GM15510 (cell line): ENCODE results near the gene ROPN1L.

ENCODE experiments used
- POLR2A ChIP-seq: IDR thresholded peaks from 3 replicates; pipeline ENCODE4 v1.6.1; 2011; ENCODE audit warnings: borderline replicate concordance; ENCODE audit not compliant: insufficient read length; ENCODE audit errors: extremely low read depth

ROPN1L gene

DNA sequence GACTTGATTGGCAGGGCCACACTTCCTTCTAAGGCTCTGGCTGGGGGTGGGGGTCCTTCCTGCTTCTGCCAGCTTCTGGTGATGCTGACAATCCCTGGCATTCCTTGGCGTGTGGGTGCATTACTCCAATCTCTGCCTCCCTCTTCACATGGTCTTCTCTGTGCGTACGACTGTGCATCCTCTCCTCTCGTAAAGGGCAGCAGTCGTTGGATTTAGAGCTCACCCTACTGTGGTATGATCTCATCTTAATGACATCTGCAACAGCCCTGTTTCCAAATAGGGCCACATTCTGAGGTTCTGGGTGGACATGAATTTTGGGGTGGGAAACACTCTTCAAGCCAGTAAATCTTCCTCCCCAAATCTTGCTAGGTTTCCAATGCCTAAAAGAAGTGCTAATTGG, 36.8 kb downstream of the ROPN1L start:
- no peak for TF ChIP-seq POLR2A

GRCh38 chr5:10479154-10479721, 37.6 kb downstream of the ROPN1L start:
- no peak for TF ChIP-seq POLR2A

GRCh38 chr5:10480237-10480985, 38.7 kb downstream of the ROPN1L start:
- TF ChIP-seq POLR2A, result no peak

DNA sequence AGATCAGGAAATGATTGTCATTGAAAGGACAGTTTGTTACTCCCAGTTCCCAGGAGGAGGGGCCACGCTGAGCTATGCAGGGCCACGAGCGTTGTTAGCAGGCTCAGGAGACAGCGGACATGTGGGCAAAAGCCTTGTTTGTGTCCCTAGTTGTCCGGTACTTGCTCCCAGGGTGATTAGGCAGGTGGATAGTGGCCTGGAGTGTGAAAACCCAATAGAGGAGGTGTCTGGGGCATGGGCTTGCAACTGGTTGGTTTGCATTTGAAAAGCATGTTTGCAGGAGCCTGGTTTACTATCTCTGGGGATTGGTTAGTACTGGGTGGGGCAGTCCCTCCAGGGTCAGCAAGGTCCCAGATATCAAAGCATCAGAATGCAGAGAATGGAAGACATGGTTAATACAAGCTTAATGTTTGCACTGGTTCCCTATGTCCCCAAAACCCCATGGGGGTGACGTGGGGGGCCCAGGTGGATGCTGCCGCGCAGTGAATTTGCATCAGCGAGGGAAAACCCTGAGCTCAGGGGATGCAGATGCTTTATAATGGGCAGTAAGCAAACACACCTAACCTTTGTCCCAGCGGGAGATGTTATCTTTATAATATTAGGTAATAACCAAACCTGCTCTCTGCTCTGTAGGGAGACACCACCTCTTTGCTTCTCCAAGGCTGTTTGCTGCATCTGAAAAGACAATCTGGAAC, 39.7 kb downstream of the ROPN1L start:
- TF ChIP-seq POLR2A, result no peak

DNA sequence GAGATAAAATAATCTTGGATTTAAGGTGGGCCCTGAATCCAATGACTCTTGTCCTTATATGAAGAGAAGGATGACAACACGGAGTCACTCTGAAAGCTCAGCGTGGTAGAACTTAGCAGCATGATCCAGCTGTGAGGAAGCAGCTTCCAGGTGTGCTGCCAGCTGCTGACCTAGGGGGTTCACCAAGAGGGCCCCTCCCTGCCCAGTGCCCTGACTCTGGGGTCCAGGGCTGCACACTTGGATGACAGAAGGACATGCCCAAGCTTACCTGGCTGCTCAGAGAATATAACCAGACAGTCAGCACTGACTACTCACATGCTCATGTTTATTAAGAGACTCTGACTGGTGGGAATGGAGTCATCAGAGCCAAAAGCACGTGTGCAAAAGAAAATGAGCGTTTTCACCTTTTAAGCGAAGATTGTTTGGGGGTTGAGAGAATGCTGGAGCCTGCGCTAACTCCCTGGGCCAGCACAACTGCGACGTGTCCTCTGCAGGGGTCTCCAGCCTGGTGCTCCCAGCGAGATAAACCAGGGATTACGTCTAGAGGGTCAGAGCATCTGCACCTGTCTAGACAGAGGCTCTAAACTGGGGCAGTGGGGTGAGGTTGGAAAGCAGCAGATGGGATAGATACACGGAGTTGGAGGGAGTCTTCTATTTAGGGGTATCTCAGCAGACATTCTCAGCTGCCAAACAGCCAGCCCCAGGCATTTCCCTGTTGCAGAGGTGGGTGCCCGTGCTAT, 41.3 kb downstream of the ROPN1L start:
- no peak for TF ChIP-seq POLR2A

GRCh38 chr5:10484774-10485141, 43.1 kb downstream of the ROPN1L start:
- no peak for TF ChIP-seq POLR2A

DNA sequence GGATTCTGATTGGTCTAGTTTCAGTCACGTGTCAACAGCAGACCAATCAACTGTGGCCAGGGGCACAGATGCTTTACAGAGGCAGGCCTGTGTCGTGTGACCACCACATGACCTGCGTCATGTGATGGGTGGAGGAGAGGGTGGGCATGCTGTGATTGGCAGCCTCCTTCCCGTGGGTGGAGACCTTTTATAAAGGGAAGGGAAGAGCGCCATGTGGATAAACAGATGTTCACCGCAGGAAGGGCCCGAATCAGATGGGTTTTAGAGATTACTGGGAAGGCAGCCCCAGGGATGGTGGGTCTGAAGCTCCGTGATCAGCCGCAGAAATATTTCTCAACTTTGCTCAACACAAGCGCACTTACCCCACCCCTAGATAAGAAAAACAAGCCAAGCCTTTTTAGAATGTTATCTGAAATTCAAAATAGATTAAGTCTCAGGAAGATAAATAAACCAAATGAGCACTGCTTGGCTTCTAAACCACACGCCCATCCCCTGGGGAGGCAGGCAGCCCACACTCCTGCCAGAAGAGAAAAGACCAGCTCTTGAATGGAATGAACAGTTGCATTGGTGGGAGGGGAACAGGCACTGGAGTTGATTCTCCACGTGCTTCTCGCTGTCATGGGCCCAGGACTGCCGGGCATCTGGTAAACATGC, 43.6 kb downstream of the ROPN1L start:
- TF ChIP-seq POLR2A, result no peak

DNA sequence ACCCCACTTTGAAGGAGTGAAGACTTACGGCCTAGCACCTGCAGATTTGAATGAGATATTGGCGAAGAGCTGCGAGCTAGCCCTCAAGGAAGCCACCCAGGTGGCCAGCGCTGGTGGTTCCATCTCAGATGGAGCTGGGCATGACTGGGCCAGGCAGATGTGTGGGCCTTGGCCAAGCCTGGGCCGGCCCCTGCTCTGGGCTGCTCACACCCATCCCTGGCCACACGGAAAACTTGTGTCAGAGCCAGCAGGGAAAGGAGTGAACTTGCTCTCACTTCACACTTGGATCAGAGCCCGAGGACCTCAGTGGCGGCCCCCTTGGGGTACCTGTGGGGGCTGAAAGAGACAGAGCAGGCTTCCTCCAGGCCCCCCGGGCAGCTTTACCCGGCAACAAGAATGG, 44.2 kb downstream of the ROPN1L start:
- TF ChIP-seq POLR2A, result no peak

GRCh38 chr5:10486511-10487344, 45.0 kb downstream of the ROPN1L start:
- no peak for TF ChIP-seq POLR2A

- TF ChIP-seq POLR2A, result no peak
Observed at GRCh38 chr5:10488144-10488543, 46.5 kb downstream of the ROPN1L start.

DNA sequence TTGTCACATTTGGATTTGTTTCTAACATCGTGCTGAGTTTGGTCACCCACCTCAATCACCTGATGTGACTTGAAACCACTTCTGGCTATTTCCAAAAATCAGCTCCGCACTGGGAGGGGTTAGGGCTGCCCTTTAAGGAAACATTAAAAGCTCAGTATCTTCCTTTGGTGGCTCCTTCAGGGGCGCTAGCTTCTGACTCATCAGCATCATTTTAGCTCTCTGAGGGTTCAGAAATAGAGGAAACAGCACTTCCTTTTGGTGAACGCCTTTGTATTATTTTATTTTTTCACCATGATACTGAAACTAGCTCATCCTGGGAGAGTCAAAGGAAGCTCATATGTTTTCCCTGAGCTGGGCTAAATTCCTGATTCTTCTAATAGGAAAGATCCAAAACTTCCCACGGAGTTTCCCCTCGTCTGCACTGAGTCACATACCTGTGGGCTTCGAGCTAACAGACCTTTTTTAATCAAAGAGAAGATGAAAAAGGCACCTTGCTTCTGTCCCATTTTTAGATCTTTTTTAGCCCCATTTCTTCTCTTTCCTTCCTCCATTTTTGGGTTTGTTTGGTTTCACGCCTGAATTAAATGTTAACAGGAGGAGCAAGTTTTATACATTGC, 48.2 kb downstream of the ROPN1L start:
- TF ChIP-seq POLR2A, result no peak

DNA sequence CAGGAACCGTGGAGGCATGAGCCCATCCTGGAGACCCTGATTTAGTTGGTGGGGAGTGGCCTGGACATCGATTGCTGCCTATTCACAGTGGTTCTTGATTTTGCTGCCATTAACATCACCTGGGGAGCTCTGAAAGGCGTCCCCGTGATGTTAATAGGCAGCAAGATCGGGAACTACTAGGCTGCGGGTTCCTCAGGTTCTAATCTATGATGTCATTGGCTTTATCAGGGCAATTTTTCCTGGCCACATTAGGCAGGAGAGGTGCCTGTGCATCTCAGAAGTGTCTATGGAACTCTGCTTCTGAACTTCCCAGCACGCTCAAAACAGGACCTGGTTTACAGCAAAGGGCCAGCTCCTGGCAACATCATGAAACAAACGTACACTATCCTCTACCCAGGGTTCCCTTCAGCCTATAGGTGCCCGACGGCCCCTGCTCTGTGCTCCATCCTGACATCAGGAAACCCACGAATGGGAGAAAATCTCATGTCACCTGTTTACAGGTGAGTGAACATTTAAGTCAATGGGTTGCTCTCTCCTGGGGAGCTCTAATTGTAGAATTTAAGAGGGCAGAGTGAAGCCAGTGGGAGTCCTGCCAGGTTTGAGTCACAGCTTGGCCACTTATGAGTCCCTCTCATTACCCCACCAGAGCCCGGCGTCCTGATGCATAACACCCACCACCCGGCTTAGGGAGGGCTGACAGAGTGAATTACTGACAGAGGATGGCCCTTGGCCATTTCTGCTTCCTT, 49.4 kb downstream of the ROPN1L start:
- TF ChIP-seq POLR2A, result no peak

GRCh38 chr5:10491673-10492026, 50.0 kb downstream of the ROPN1L start:
- TF ChIP-seq POLR2A, result no peak
